HS-27A (cell line): ENCODE measurements around the gene TMEM240.
"Not testable (repeated sequence)": the region's sequence is repeated elsewhere in the genome, so short reads cannot be mapped to it uniquely, and the experiment has no call there.

Experiments used
- DNase-seq: peaks from one replicate; pipeline ENCODE4 v3.0.0-alpha.2; 2012; ENCODE audit warnings: low read depth, missing footprints

TMEM240 gene

DNA sequence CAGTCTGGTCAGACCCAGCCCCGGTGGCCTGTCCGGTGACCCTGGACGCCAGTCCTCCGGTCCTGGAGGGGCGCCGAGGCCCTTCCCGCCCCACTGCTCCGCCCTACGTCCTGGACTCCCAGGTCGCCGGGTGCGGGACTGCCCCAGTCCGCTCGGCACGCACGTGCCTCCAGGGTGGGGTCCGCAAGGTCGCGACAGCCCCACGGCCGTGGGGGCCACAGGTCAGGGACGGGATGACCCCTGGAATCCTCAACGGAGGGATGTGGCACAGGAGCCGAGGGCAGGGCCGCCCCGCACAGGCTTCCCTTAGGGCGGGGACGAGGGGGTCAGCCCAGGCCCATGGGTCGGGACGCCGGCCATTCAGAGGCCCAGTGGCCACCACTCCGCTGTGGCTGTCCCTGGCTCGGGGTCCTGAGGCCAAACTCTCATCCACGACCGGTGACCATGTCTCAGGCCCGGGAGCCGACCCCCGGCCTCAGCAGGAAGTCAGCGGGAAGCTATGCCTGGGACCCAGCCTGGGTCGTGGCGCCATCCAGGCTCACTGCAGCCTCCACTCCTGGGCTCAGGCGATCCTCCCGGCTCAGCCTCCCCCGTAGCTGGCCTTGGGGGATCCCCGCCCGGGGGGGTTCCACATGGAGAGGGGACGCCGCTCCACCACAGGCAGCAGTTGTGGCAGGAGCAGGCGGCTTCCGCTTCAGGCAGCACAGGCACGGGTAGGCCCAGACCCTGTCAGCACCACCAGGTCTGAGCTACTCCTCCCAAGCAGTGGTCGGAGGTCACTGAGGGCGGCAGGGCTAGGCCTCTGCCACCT lies 599 bp upstream of the TMEM240 start:
- no peak for DNase-seq

DNA sequence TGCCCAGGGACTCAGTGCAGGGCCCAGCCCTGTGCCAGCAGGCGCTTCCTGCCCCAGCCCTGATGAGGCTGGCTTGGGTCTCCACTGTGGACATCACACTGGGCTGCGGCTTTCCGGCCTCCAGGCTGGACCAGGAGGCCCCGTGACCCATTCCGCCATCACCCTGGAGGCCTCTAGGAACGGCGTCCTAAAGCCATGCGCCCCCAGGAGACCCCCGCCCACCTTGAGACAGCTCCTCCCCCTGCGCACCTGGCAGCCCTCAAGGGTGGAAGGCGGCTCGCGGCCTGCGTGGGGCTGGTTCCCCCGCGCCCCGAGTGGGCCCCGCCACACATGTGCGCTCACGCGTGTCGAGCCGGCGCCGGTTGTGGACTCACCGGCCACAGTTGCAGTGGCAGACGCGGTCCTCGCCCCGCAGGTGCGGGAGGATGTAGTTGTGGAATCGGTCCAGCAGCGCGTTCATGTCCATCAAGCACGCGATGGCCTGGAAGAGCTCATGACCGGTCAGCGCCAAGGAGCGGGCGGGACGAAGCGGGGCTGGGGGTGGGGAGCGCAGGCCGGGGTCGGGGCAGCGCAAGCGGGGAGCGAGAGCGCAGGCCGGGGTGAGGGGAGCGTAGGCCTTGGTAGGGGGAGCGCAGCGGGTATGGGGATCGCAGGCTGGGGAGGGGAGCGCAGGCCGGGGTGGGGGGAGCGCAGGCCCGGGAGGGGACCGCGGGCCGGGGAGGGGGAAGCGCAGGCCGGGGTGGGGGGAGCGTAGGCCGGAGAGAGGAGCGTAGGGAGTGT lies 924 bp downstream of the TMEM240 start:
- no peak for DNase-seq

GRCh38 chr1:1538989-1539309 lies 1.5 kb downstream of the TMEM240 start:
- no peak for DNase-seq

DNA sequence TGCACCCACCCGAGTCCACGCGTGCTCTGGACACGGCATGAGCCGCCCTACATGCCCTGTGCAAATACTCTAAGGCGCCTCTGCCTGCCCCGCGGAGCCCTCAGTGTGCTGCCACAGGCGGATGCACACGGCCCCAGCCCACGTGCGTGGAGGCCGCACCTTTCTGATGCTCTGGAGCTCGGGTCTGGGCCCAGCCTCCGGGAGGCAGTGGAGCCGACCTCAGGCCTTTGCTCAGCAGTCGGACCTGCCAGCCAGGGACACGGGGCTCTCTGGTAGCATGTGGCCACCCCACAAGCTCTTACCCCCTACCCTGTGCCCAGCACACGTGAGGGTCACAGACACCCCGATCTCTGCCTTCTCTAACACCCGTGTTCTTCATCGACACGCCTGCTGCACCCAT lies 2.1 kb downstream of the TMEM240 start:
- DNase-seq: no peak

- DNase-seq: no peak
These were observed 2.7 kb downstream of the TMEM240 start for GRCh38 chr1:1537626-1538250.

- DNase-seq: no peak
These were observed 3.4 kb downstream of the TMEM240 start for GRCh38 chr1:1536938-1537546.

- no peak for DNase-seq
These were observed 4.1 kb downstream of the TMEM240 start for GRCh38 chr1:1536019-1536937.

- DNase-seq: no peak
These were observed 5.0 kb downstream of the TMEM240 start for GRCh38 chr1:1535201-1536018.

GRCh38 chr1:1534401-1535154 lies 5.8 kb downstream of the TMEM240 start:
- DNase-seq: no peak

DNA sequence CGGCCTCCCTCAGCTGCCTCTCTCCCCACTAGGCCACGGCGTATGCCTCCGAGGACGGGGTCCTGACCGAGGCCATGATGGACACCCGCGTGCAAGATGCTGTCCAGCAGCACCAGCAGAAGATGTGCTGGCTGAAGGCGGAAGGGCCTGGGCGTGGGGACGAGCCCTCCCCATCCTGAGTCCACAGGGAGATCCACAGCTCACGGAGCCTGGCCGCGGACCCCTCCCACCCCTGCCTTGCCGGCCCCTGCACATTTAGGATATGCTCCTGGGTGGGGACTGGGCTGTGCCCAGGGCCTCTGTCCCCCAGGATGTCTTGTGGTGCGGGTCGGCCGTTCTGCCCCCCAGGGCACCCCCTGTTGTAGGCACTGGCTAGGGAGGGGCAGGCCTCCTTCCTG lies 6.5 kb downstream of the TMEM240 start:
- not testable (repeated sequence) for DNase-seq

- DNase-seq: not testable (repeated sequence)
These were observed 7.1 kb downstream of the TMEM240 start for GRCh38 chr1:1533176-1533893.

- DNase-seq: no peak
These were observed 8.5 kb downstream of the TMEM240 start for GRCh38 chr1:1531947-1532346.

DNA sequence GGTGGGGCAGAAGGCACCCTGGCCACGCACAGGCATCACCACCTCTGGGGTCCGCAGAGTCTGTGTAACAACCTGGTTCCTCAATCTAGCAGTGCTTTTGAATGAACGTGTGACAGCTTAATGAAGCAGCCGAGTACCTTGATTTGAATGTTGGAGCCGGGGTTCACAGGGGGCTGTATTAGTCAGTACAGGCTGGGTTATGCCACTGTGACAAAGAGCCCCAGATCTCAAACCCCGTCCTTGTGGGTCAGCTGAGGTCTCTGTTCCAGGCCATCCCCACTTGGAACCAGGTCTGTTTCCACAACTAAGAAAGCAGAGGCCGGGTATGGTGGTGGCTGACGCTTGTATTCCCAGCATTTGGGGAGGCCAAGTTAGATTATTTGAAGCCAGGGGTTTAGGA lies 10.5 kb downstream of the TMEM240 start:
- DNase-seq: no peak

DNA sequence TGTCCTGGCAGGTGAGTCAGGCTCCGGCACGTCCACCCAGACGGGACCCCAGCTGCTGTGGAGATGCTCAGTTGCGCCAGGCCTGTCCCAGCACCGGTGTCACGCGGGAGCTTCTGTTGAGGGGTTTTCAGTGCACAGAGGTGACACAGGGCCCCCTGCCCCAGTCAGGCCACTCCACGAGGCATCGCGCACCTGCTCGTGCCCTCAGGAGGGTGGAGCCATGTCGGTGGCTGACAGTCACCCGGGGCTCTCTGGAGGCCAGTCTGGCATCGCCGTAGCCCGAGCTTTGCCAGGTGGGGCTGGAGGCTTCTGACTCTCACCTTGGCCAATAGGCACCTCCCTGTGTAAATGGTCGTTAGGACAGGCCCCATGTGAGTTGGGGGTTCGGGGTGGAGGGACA lies 11.1 kb downstream of the TMEM240 start:
- DNase-seq: no peak

- DNase-seq: no peak
These were observed 11.8 kb downstream of the TMEM240 start for GRCh38 chr1:1528301-1529267.

DNA sequence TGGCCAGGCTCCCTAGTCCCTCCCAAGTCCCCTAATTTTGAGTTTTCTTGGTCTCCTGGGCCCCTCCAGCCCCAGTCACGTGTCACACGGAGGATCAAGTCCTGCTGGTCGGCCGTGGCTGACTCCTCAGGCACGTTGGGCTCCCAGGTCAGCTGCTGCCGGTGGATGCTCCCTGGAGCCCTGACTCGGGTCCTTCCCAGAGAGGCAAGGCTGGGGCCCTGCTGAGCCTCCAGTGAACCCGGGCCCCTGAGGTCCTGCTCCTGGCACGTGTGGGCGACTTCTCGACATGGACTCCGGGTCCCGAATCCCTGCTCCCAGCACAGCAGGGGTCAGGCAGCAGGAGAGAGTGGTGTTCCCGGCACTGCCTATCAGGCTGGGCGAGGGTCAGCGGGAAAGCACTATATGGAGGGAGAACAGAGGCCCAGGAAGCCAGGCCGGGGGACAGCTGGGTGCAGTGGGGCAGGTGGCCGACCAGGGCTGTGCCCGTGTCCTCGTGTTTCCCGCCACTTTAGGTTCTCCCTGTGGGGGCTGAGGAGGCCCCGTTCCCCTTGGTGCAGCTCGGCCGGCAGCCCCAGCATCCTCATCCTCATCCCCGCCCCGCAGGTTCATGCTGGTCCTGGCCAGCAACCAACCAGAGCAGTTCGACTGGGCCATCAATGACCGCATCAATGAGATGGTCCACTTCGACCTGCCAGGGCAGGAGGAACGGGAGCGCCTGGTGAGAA lies 13.2 kb downstream of the TMEM240 start:
- DNase-seq: no peak

- not testable (repeated sequence) for DNase-seq
These were observed 13.9 kb downstream of the TMEM240 start for GRCh38 chr1:1526476-1526875.
